ENCODE measurements around the gene OCIAD2. TPM values are rescaled to one million over a fixed set of nuclear protein-coding genes. Genes with fewer than 3 reads are reported as not detected.

OCIAD2 gene
- total RNA-seq, 4 donors from 2014 or later = 3.3 to 9.5 (median 7.9) TPM

- Histone ChIP-seq H3K9me3 (no peaks in the 10 kb centered on the region), H3K36me3 (peaks cover 16 to 74% (median 50%) of the 10 kb centered on the region in 4 donors), H3K27me3 (no peaks in the 10 kb centered on the region), H3K4me3 (no peak overlapping the region), H3K27ac (replicated peaks in 1 of 4) (no peak overlapping the region), H3K4me1 (peaks cover 16 to 27% (median 21%) of the 10 kb centered on the region in 4 donors)
- no peak for DNase-seq (ENCODE audit: extremely low spot score)
- 95% methylated on average over 4 of the region's 4 CpGs for WGBS
- TF ChIP-seq CTCF (IDR thresholded peaks at IDR 0.05) (no peak), EP300 (IDR thresholded peaks at IDR 0.05) (no peak), POLR2AphosphoS5 (IDR thresholded peaks at IDR 0.05) (no peak), POLR2A (IDR thresholded peaks at IDR 0.05; ENCODE audit: low read depth) (no peak)
- intact Hi-C loops (cut with DNase I) = loop anchor here (10.0 kb wide), 1 partner anchor 492 kb away; the partner anchor contains the start of gene SLAIN2
Observed at GRCh38 chr4:48836658-48837057, 69.9 kb downstream of the OCIAD2 start.

Small RNA genes lying within 50 kb of the gene (small RNA-seq; reads per million reads assigned to genes)
- gene AC020593.1 = 0 reads per million in 3 donors
- 0 reads per million in 3 donors for gene RNU6-158P

Other genes with a start within 250 kb of the OCIAD2 start
- 10 to 100 TPM; 46.0 to 66.5 (median 55.8) TPM for gene FRYL, start 126.5 kb downstream of the OCIAD2 start, total RNA-seq
- gene OCIAD1, start 75.7 kb downstream of the OCIAD2 start, total RNA-seq = 10 to 100 TPM; 73.7 to 95.8 (median 78.9) TPM
- gene CWH43, start 79.5 kb upstream of the OCIAD2 start, total RNA-seq = not detected